Nephron (organoid): ENCODE results near the gene MYO15B.

Experiments
- H3K27ac Mint-ChIP-seq, 3 experiments: 2 replicates each; pipeline ENCODE4 v1.8.0; 2020; ENCODE audit warnings: mixed read lengths in 3 of 3, mild to moderate bottlenecking in 2 of 3, moderate library complexity in 1 of 3
- H3K27me3 Mint-ChIP-seq: 2 replicates; pipeline ENCODE4 v1.8.0; 2021; ENCODE audit warnings: low read depth, mild to moderate bottlenecking, moderate library complexity, mixed read lengths
- H3K36me3 Mint-ChIP-seq: 2 replicates; pipeline ENCODE4 v1.8.0; 2020; ENCODE audit warnings: low read depth, mixed read lengths
- H3K4me1 Mint-ChIP-seq: 2 replicates; pipeline ENCODE4 v1.8.0; 2020; ENCODE audit warnings: mixed read lengths
- H3K4me3 Mint-ChIP-seq, 3 experiments: 2 replicates each; pipeline ENCODE4 v1.8.0; 2020; ENCODE audit warnings: mild to moderate bottlenecking in 3 of 3, mixed read lengths in 3 of 3, moderate library complexity in 2 of 3
- H3K9me3 Mint-ChIP-seq: 2 replicates; pipeline ENCODE4 v1.8.0; 2020; ENCODE audit warnings: mixed read lengths
- CTCF ChIP-seq, 3 experiments: fragments of 200-600 bp; sonication (generic); IDR thresholded peaks; one replicate each; pipeline ENCODE4 v1.5.0; 2021; ENCODE audit warnings: antibody characterized with exemption in 3 of 3; ENCODE audit not compliant: unreplicated experiment in 3 of 3

Gene MYO15B

GRCh38 chr17:75641343-75641742 is 53.7 kb downstream of the MYO15B start:
- H3K4me3 Mint-ChIP-seq: no peak overlapping the region
- TF ChIP-seq CTCF (IDR thresholded peaks at IDR 0.05; ENCODE audit: unreplicated experiment in 3 of 3): no peak
- H3K27ac Mint-ChIP-seq: peak overlapping the region in 2 of 3 experiments; percentile 35 to 50
- H3K9me3 Mint-ChIP-seq: no peaks in the 10 kb centered on the region
- H3K27me3 Mint-ChIP-seq: no peaks in the 10 kb centered on the region
- H3K36me3 Mint-ChIP-seq: no peaks in the 10 kb centered on the region
- H3K4me1 Mint-ChIP-seq: peaks cover 5% of the 10 kb centered on the region

GRCh38 chr17:75642182-75642783 is 54.7 kb downstream of the MYO15B start:
- no peaks in the 10 kb centered on the region for H3K27me3 Mint-ChIP-seq

GRCh38 chr17:75642784-75643642 is 55.4 kb downstream of the MYO15B start:
- Mint-ChIP-seq H3K27ac (no peak overlapping the region), H3K27me3 (no peaks in the 10 kb centered on the region), H3K4me1 (no peaks in the 10 kb centered on the region), H3K9me3 (no peaks in the 10 kb centered on the region), H3K36me3 (peaks cover 3% of the 10 kb centered on the region), H3K4me3 (no peak overlapping the region)
- TF ChIP-seq CTCF (IDR thresholded peaks at IDR 0.05; ENCODE audit: unreplicated experiment in 3 of 3): no peak

More at GRCh38 chr17:75642182-75642783, 54.7 kb downstream of the MYO15B start:
- TF ChIP-seq CTCF (IDR thresholded peaks at IDR 0.05; ENCODE audit: unreplicated experiment in 3 of 3): no peak
- Mint-ChIP-seq H3K36me3 (no peaks in the 10 kb centered on the region), H3K27ac (no peak overlapping the region), H3K4me3 (no peak overlapping the region), H3K9me3 (no peaks in the 10 kb centered on the region), H3K4me1 (no peaks in the 10 kb centered on the region)

GRCh38 chr17:75643643-75644017 is 56.0 kb downstream of the MYO15B start:
- no peaks in the 10 kb centered on the region for H3K9me3 Mint-ChIP-seq
- H3K4me3 Mint-ChIP-seq: no peak overlapping the region
- no peak overlapping the region for H3K27ac Mint-ChIP-seq
- peaks cover 3% of the 10 kb centered on the region for H3K36me3 Mint-ChIP-seq
- no peaks in the 10 kb centered on the region for H3K27me3 Mint-ChIP-seq
- no peak for TF ChIP-seq CTCF (IDR thresholded peaks at IDR 0.05; ENCODE audit: unreplicated experiment in 3 of 3)
- no peaks in the 10 kb centered on the region for H3K4me1 Mint-ChIP-seq

GRCh38 chr17:75645501-75645888 is 57.9 kb downstream of the MYO15B start:
- Mint-ChIP-seq H3K4me1 (no peaks in the 10 kb centered on the region), H3K27me3 (no peaks in the 10 kb centered on the region), H3K4me3 (no peak overlapping the region), H3K9me3 (no peaks in the 10 kb centered on the region), H3K36me3 (peaks cover 16% of the 10 kb centered on the region), H3K27ac (peak overlapping the region; percentile 98 to 99 (median 98))
- no peak for TF ChIP-seq CTCF (IDR thresholded peaks at IDR 0.05; ENCODE audit: unreplicated experiment in 3 of 3)
